PC-9 (cell line): ENCODE data around the gene LZIC.

Source experiments
- CTCF ChIP-seq: fragments of 200-600 bp; sonication (generic); conservative IDR thresholded peaks from 2 replicates; pipeline ENCODE4 v1.6.1; 2017; ENCODE audit warnings: mixed run types, antibody characterized with exemption, mild to moderate bottlenecking, moderate library complexity
- EZH2 ChIP-seq: fragments of 200-600 bp; sonication (generic); IDR thresholded peaks from 2 replicates; pipeline ENCODE4 v1.8.0; 2017; ENCODE audit warnings: antibody characterized with exemption, low read depth

GRCh38 chr1:9946315-9946714 is 3.1 kb upstream of the LZIC start:
- TF ChIP-seq CTCF (no peak), EZH2 (no peak)
